Activated CD4-positive, CD25-positive, alpha-beta regulatory T cell (primary cell): ENCODE results near the gene ERMP1.
"Not testable (repeated sequence)": the region's sequence is repeated elsewhere in the genome, so short reads cannot be mapped to it uniquely, and the experiment has no call there.

Source experiments
- DNase-seq, 4 experiments: peaks; one replicate each; lab custom pipeline; 2025; lab: John Stamatoyannopoulos, UW

The ERMP1 gene

GRCh38 chr9:5779705-5780218 lies 53.2 kb downstream of the ERMP1 start:
- DNase-seq: not testable (repeated sequence)

- no peak for DNase-seq
Observed at GRCh38 chr9:5778805-5779204, 54.1 kb downstream of the ERMP1 start.

- no peak for DNase-seq
Observed at GRCh38 chr9:5773324-5773999, 59.5 kb downstream of the ERMP1 start.

GRCh38 chr9:5767968-5768932 lies 64.7 kb downstream of the ERMP1 start:
- no peak for DNase-seq

GRCh38 chr9:5764130-5764868 lies 68.6 kb downstream of the ERMP1 start:
- no peak for DNase-seq

GRCh38 chr9:5762421-5762820 lies 70.5 kb downstream of the ERMP1 start:
- DNase-seq: no peak

DNA sequence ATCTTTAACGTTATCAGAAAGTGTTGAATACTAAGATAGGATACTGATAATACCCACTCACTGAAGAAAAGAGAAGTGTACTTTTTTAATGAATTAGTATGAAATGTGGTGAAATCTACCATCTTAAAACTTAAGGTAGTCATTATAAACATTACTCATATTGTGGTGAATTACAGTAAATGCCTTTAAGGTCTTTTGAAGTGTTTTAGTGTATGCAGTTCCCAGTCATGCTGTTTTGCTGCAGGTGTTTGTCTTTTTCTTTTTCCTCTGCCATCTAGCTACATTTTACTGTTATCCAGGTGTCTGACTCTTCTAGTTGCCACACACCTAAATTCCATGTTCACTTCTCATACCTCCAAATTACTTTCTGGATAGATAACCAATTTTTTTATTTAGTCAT lies 72.6 kb downstream of the ERMP1 start:
- DNase-seq: no peak

DNA sequence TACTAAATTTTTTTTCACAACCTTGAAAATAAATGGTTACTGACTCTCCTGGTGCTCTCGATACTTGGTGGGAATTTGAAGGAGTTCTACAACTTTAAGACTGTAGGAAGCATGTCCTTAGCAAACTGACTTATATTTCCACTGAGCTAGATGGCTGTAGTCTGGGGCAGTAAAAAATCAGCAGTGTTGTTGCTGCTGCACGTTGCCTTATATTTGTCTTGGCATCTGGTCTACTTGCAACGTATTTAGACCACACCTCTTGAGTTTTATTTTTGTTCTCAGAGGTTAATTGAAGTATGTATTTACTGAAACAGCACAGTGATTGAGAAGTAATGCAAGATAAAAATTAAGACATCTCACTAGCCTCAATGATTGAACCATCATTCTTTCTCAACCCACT lies 76.3 kb downstream of the ERMP1 start:
- DNase-seq: no peak

DNA sequence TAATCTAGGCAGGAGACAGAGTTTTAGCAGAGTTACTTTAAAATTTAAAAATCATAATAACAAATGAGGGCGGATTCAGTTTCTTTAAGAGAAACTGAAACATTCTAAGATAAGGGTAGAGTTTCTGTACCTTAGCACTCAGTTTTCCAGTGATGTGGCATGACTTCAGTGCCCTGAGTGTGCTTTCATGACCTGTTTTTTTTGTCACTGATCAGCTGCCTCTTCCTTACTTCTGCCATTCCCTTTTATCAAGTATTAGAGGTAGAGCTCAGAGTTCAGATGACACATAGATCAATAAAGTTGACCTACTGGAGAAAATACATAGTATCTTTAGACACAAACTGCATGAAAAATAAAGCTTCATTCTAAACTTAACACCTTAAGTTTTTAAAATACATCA lies 82.3 kb downstream of the ERMP1 start:
- DNase-seq: no peak

DNA sequence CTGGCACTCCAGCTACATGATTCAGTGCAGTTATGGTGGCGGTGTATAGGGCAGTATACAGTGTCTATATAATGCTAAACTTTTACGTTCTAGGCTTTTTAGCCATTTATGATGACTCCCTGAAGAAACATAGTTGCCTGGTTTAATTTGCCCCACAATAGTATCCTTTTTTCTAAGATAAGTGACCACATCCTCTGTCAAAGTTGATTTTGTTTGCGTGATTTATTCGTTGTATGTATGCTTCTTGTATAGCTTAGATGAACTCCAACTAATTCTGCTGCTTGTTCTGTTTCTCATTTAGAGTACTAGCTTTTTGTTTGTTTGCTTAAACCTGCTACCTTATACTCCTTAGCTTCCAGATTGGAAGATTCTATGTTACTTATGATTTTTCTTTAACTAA lies 83.6 kb downstream of the ERMP1 start:
- no peak for DNase-seq

DNA sequence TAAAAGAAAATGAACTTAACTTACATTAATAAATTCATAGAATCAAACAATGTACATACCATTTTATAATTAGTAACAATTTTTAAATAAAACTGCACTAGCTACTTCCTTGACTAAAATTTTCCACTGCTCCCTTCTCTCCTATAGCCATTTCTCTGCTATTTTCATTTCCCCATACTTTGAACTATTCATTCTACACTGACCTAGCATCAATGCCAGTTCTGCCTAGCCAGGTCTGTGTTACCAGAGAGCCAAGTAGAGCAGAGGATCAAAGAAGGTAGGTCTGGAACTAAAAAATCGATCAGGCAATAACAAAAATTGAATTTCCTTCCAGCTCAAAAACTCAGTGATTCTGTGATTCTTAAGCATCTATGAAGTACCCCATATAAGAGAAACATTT lies 84.5 kb downstream of the ERMP1 start:
- no peak for DNase-seq

GRCh38 chr9:5743109-5743508 lies 89.8 kb downstream of the ERMP1 start:
- DNase-seq: no peak

DNA sequence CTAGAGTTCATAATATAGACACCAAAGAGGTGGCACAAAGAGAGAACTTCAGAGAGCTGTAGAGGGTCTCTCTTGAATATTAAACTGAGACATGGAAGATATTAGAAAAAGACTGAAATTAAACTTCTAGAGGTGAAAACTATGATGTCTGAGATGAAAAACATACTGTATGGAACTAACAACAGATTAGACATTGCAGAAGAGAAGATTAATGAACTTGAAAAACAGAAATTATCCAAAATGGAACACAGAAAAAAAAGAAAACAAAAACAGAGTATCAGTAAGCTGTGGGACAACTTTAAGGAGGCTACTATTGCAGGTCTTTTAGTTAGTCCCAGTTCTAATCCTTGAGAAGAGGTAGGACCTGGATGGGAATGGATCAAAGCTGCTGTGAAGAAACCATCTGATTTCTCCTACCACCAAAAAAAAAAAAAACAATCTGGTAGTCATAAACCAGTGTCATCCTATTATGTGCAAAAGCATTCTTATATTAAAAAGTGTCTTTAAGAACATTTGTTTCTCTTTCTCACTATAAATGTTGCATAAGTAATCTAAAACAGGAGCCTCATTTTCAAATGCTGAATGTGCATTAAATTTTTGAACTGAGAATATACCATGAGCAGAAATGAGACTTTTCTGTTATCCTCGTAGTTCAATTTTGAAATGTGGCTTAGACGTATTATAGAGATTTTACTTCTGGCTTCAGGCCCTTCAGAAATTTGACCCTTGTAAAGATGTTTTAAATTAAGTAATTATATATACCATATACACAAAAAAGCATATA lies 96.2 kb downstream of the ERMP1 start:
- DNase-seq: no peak

DNA sequence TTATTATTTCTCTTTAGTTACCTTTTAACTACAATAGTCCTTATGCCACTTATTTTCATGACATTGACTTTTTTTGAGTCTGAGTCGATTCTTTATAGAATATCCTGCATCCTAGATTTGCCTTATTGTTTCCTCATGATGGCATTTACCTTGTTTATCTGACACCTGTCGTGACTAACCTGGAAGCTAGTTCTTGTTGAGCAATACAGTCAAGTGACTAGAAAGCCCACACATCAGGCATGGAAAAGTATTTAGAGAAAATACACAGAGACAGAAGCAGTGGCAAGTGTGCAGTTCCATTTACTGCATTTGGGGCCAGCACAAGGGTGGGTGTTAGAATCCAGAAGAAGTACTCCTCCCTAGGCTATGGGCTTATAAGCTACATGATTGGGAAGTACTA lies 97.8 kb downstream of the ERMP1 start:
- no peak for DNase-seq
